Measurements from ENCODE around the gene NECAB3. TPM values are rescaled to one million over a fixed set of nuclear protein-coding genes. Genes with fewer than 3 reads are reported as not detected.

NECAB3 gene
- total RNA-seq, 1 donor from 2014 or later = 146 TPM

DNA sequence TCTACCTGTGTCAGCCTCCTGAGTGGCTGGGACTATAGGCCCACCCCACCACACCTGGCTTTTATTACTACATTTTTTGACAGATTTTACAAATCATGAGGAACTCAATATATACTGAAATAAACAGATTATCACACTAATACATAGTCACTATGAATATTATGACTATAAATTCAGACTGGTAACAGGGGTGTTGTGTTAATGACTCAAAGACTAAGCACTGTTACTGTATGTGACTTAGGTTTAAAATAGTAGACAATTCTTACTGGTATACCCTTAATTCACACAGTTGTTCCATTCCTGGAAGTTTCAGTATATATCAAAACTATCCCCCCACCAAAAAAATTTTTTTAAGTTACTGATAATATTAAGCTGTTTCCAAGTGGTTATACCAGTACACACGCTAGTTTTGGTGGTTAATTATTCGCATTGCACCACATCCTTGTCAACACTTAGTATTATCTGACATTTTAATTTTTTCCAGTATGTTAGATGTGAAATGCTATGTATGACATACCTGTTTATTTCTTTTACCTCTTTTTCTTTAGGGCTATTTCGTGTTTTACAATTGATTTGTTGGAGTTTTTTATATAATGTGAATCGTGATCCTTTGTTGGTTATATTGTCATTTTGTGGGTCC, 46.5 kb downstream of the NECAB3 start:
- no peak overlapping the region for H3K27ac Mint-ChIP-seq (ENCODE audit: unreplicated experiment)
- TF ChIP-seq, protein P1, sequence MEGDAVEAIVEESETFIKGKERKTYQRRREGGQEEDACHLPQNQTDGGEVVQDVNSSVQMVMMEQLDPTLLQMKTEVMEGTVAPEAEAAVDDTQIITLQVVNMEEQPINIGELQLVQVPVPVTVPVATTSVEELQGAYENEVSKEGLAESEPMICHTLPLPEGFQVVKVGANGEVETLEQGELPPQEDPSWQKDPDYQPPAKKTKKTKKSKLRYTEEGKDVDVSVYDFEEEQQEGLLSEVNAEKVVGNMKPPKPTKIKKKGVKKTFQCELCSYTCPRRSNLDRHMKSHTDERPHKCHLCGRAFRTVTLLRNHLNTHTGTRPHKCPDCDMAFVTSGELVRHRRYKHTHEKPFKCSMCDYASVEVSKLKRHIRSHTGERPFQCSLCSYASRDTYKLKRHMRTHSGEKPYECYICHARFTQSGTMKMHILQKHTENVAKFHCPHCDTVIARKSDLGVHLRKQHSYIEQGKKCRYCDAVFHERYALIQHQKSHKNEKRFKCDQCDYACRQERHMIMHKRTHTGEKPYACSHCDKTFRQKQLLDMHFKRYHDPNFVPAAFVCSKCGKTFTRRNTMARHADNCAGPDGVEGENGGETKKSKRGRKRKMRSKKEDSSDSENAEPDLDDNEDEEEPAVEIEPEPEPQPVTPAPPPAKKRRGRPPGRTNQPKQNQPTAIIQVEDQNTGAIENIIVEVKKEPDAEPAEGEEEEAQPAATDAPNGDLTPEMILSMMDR (IDR thresholded peaks at IDR 0.05; ENCODE audit: partially characterized antibody, unreplicated experiment) = no peak
- no peaks in the 10 kb centered on the region for H3K36me3 Mint-ChIP-seq (ENCODE audit: unreplicated experiment)
- H3K4me3 Mint-ChIP-seq (ENCODE audit: unreplicated experiment) = no peak overlapping the region
- H3K9me3 Mint-ChIP-seq (ENCODE audit: unreplicated experiment) = peaks cover 2% of the 10 kb centered on the region
- no peak for DNase-seq
- peaks cover 3% of the 10 kb centered on the region for H3K4me1 Mint-ChIP-seq (ENCODE audit: low read depth, unreplicated experiment)
- H3K27me3 Mint-ChIP-seq (ENCODE audit: unreplicated experiment) = no peaks in the 10 kb centered on the region

DNA sequence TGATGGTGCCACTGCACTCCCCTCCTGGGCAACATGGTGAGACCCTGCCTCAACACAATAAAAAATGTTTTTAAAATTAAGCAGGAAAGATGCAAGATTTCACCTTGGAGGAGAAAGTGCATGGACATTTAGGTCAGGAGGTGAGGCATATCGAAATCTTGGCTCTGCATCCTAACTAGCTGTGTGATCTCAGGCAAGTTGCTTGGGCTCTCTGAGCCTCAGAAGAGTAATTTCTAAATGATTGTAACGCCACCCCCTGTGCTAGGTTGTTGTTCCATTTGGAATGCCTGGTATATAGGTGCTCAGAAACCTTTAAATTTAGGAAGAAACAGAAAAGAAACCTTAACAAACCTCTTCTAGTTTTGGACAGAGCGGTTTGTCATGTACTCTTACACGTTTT, 48.0 kb downstream of the NECAB3 start:
- TF ChIP-seq, protein P1 (IDR thresholded peaks at IDR 0.05; ENCODE audit: partially characterized antibody, unreplicated experiment) = no peak
- Mint-ChIP-seq H3K4me1 (ENCODE audit: low read depth, unreplicated experiment) (peaks cover 10% of the 10 kb centered on the region), H3K36me3 (ENCODE audit: unreplicated experiment) (no peaks in the 10 kb centered on the region), H3K27ac (ENCODE audit: unreplicated experiment) (no peak overlapping the region), H3K9me3 (ENCODE audit: unreplicated experiment) (peaks cover 2% of the 10 kb centered on the region), H3K4me3 (ENCODE audit: unreplicated experiment) (no peak overlapping the region), H3K27me3 (ENCODE audit: unreplicated experiment) (no peaks in the 10 kb centered on the region)
- no peak for DNase-seq

DNA sequence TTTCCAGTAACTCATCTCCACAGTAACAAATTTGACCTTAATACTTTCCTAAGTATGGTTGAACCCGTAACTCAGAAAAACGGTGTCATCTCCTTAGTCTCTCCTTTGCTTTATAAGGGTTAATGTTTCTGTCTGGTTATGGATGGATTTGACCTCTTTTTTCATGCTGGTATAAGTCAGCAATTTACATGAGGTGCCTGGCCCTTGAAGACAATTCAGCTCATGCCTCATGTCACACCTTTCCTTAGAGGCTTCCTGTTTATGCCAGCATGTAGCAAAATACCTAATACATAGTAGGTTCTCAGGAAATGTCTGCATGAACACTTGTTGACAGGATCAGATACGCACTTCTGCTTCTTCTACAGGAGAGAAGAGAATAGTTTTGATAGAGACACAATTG, 49.8 kb downstream of the NECAB3 start:
- no peaks in the 10 kb centered on the region for H3K36me3 Mint-ChIP-seq (ENCODE audit: unreplicated experiment)
- no peaks in the 10 kb centered on the region for H3K27me3 Mint-ChIP-seq (ENCODE audit: unreplicated experiment)
- H3K27ac Mint-ChIP-seq (ENCODE audit: unreplicated experiment) = no peak overlapping the region
- H3K9me3 Mint-ChIP-seq (ENCODE audit: unreplicated experiment) = no peaks in the 10 kb centered on the region
- peaks cover 14% of the 10 kb centered on the region for H3K4me1 Mint-ChIP-seq (ENCODE audit: low read depth, unreplicated experiment)
- DNase-seq = no peak
- no peak overlapping the region for H3K4me3 Mint-ChIP-seq (ENCODE audit: unreplicated experiment)
- TF ChIP-seq, protein P1 (IDR thresholded peaks at IDR 0.05; ENCODE audit: partially characterized antibody, unreplicated experiment) = no peak

GRCh38 chr20:33622705-33623365, 51.4 kb downstream of the NECAB3 start:
- peaks cover 11% of the 10 kb centered on the region for H3K4me1 Mint-ChIP-seq (ENCODE audit: low read depth, unreplicated experiment)
- peaks cover 1% of the 10 kb centered on the region for H3K9me3 Mint-ChIP-seq (ENCODE audit: unreplicated experiment)
- DNase-seq = no peak
- H3K36me3 Mint-ChIP-seq (ENCODE audit: unreplicated experiment) = no peaks in the 10 kb centered on the region
- TF ChIP-seq, protein P1 (IDR thresholded peaks at IDR 0.05; ENCODE audit: partially characterized antibody, unreplicated experiment) = no peak
- H3K27ac Mint-ChIP-seq (ENCODE audit: unreplicated experiment) = no peak overlapping the region
- no peak overlapping the region for H3K4me3 Mint-ChIP-seq (ENCODE audit: unreplicated experiment)
- no peaks in the 10 kb centered on the region for H3K27me3 Mint-ChIP-seq (ENCODE audit: unreplicated experiment)

DNA sequence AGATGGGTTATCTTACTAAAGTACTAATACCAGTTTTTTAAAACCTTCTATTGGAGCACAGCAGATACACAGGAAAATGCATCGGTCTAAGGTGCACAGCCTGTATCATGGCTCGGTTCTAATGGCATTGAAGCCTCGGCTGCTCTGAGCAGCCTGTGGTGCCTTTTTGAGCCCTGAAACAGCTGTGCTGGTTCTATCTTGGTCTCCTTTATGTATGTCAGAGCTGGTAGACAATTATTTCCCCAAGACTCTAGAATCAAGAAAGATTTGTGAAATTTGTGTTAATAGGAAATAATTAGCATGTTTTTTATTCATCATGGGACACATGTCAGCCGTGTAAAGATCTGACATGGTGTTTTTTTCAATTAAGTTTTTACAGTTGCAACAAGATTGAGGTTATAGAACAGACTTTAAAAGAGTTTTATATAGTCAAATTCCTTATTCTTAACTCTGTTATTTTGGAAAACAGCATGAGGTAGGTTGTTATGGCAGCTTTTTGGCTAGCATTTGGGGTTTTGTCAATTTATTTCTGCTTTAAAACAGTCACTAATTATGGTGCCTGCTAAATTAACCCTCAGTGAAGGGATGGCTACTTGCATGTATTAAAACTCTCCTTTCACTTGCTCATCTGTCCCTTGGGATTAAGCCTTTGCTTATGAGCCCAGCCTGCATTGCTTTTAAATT, 52.4 kb downstream of the NECAB3 start:
- DNase-seq = no peak

More for the DNA sequence above, 52.4 kb downstream of the NECAB3 start:
- peaks cover 11% of the 10 kb centered on the region for H3K4me1 Mint-ChIP-seq (ENCODE audit: low read depth, unreplicated experiment)
- no peaks in the 10 kb centered on the region for H3K36me3 Mint-ChIP-seq (ENCODE audit: unreplicated experiment)
- H3K27ac Mint-ChIP-seq (ENCODE audit: unreplicated experiment) = peak overlapping the region; percentile 88
- TF ChIP-seq, protein P1 (IDR thresholded peaks at IDR 0.05; ENCODE audit: partially characterized antibody, unreplicated experiment) = no peak
- H3K9me3 Mint-ChIP-seq (ENCODE audit: unreplicated experiment) = peaks cover 1% of the 10 kb centered on the region
- no peaks in the 10 kb centered on the region for H3K27me3 Mint-ChIP-seq (ENCODE audit: unreplicated experiment)
- peak overlapping the region; percentile 57 for H3K4me3 Mint-ChIP-seq (ENCODE audit: unreplicated experiment)
